Smooth muscle cell (in vitro differentiated cells): Measurements from ENCODE around the gene BHLHA9. TPM values are rescaled to one million over a fixed set of nuclear protein-coding genes. Genes with fewer than 3 reads are reported as not detected.

ENCODE experiments used
- DNase-seq: peaks from one replicate; lab custom pipeline; 2025; ENCODE audit not compliant: unreplicated experiment; lab: John Stamatoyannopoulos, UW
- H2AFZ ChIP-seq: fragments of 200-600 bp; sonication (generic); 2 replicates; pipeline ENCODE4 v1.6.0; 2016; ENCODE audit warnings: antibody characterized with exemption, low read depth, mild to moderate bottlenecking
- H3F3A ChIP-seq: fragments of 200-600 bp; sonication (generic); 2 replicates; pipeline ENCODE4 v1.6.0; 2017; ENCODE audit warnings: antibody characterized with exemption, low read depth
- H3K27ac ChIP-seq: fragments of 200-600 bp; sonication (generic); 2 replicates; pipeline ENCODE4 v1.5.1; 2016; ENCODE audit warnings: low read depth, mild to moderate bottlenecking
- H3K27me3 ChIP-seq: fragments of 200-600 bp; sonication (generic); 2 replicates; pipeline ENCODE4 v1.6.1; 2016; ENCODE audit warnings: low read depth, mild to moderate bottlenecking
- H3K36me3 ChIP-seq: fragments of 200-600 bp; sonication (generic); 2 replicates; pipeline ENCODE4 v1.5.1; 2016; ENCODE audit warnings: low read depth
- H3K4me1 ChIP-seq: fragments of 200-600 bp; sonication (generic); 2 replicates; pipeline ENCODE4 v1.5.1; 2016; ENCODE audit warnings: low read depth
- H3K4me2 ChIP-seq: fragments of 200-600 bp; sonication (generic); 2 replicates; pipeline ENCODE4 v1.6.0; 2016; ENCODE audit warnings: mild to moderate bottlenecking
- H3K4me3 ChIP-seq: fragments of 200-600 bp; sonication (generic); 2 replicates; pipeline ENCODE4 v1.5.1; 2016; ENCODE audit warnings: mild to moderate bottlenecking
- H3K79me2 ChIP-seq: fragments of 200-600 bp; sonication (generic); 2 replicates; pipeline ENCODE4 v1.6.0; 2016; ENCODE audit warnings: low read depth, mild to moderate bottlenecking
- H3K9ac ChIP-seq: fragments of 200-600 bp; sonication (generic); 2 replicates; pipeline ENCODE4 v1.6.0; 2016; ENCODE audit warnings: low read depth
- H3K9me3 ChIP-seq: fragments of 200-600 bp; sonication (generic); replicated peaks from 2 replicates; pipeline ENCODE4 v1.5.1; 2016; ENCODE audit warnings: low read depth
- H4K20me1 ChIP-seq: fragments of 200-600 bp; sonication (generic); 2 replicates; pipeline ENCODE4 v1.6.0; 2016; ENCODE audit warnings: low read depth
- CTCF ChIP-seq: fragments of 200-600 bp; sonication (generic); IDR thresholded peaks from 2 replicates; pipeline ENCODE4 v1.5.1; 2017; ENCODE audit warnings: borderline replicate concordance, mild to moderate bottlenecking, antibody characterized with exemption; ENCODE audit not compliant: insufficient read depth, poor library complexity, severe bottlenecking
- WGBS: methylation state at CpG from one replicate; pipeline ENCODE4 v1.1.7; 2016; ENCODE audit warnings: low lambda C conversion rate; 5-methylcytosine and 5-hydroxymethylcytosine counted together
- polyA plus RNA-seq: library from polyadenylated mRNA; unstranded; fragments of >200 nt; fragmentation: Nextera tagmentation; extraction: Ambion mirVana; gene quantifications from 2 replicates; pipeline ENCODE4 v1.2.1, GENCODE V29; 2016
- total RNA-seq: library from RNA; depleted of rRNA; stranded (reverse); fragments of >200 nt; gene quantifications from 2 replicates; pipeline ENCODE4 v1.2.3, GENCODE V29; 2014

BHLHA9 gene
- total and polyA plus RNA-seq, 2 experiments from 2014 or later: not detected

- 89% methylated on average over 7 of the region's 7 CpGs for WGBS
- no peaks in the 10 kb centered on the region for H3F3A ChIP-seq
- no peak overlapping the region for H3K4me2 ChIP-seq
- H3K4me3 ChIP-seq: no peak overlapping the region
- H3K79me2 ChIP-seq: no peaks in the 10 kb centered on the region
- H3K9ac ChIP-seq: no peak overlapping the region
- DNase-seq: no peak
- H3K27me3 ChIP-seq: peaks cover 44% of the 10 kb centered on the region
- no peaks in the 10 kb centered on the region for H4K20me1 ChIP-seq
- H2AFZ ChIP-seq: no peak overlapping the region
- H3K4me1 ChIP-seq: peaks cover under 1% of the 10 kb centered on the region
- no peaks in the 10 kb centered on the region for H3K36me3 ChIP-seq
- H3K27ac ChIP-seq: no peak overlapping the region
- H3K9me3 ChIP-seq: no peaks in the 10 kb centered on the region
- TF ChIP-seq CTCF: no peak
Measured at GRCh38 chr17:1224330-1224729, 45.9 kb upstream of the BHLHA9 start.

GRCh38 chr17:1226308-1226707 lies 43.9 kb upstream of the BHLHA9 start:
- no peaks in the 10 kb centered on the region for H4K20me1 ChIP-seq
- no peak overlapping the region for H2AFZ ChIP-seq
- whole genome bisulfite sequencing: 76% methylated on average over 3 of the region's 3 CpGs
- peaks cover 63% of the 10 kb centered on the region for H3K27me3 ChIP-seq
- no peak overlapping the region for H3K4me3 ChIP-seq
- no peaks in the 10 kb centered on the region for H3F3A ChIP-seq
- no peak for DNase-seq
- no peaks in the 10 kb centered on the region for H3K36me3 ChIP-seq
- H3K79me2 ChIP-seq: no peaks in the 10 kb centered on the region
- peaks cover 4% of the 10 kb centered on the region for H3K4me1 ChIP-seq
- H3K9me3 ChIP-seq: no peaks in the 10 kb centered on the region
- no peak for TF ChIP-seq CTCF
- H3K27ac ChIP-seq: no peak overlapping the region
- no peak overlapping the region for H3K9ac ChIP-seq
- no peak overlapping the region for H3K4me2 ChIP-seq

- Histone ChIP-seq H3F3A (no peaks in the 10 kb centered on the region), H3K9me3 (no peaks in the 10 kb centered on the region), H3K27ac (no peak overlapping the region), H3K4me1 (peaks cover 4% of the 10 kb centered on the region), H3K36me3 (no peaks in the 10 kb centered on the region), H3K27me3 (peaks cover 74% of the 10 kb centered on the region), H3K9ac (no peak overlapping the region), H2AFZ (no peak overlapping the region), H3K79me2 (no peaks in the 10 kb centered on the region), H3K4me3 (no peak overlapping the region), H4K20me1 (no peaks in the 10 kb centered on the region), H3K4me2 (no peak overlapping the region)
- no peak for DNase-seq
- 88% methylated on average over 5 of the region's 5 CpGs for WGBS
- TF ChIP-seq CTCF: no peak
Measured at GRCh38 chr17:1227365-1227764, 42.9 kb upstream of the BHLHA9 start.
